GM18951 (cell line): ENCODE measurements around the gene TGFBR3L.

Source experiments
- POLR2A ChIP-seq: IDR thresholded peaks from 4 replicates; pipeline ENCODE4 v1.6.1; 2011; ENCODE audit warnings: mild to moderate bottlenecking; ENCODE audit not compliant: insufficient read length, insufficient read depth; ENCODE audit errors: extremely low read depth
- in situ Hi-C: fragments of 300-500 bp; cut with MboI; formaldehyde crosslinking; loops from one replicate; pipeline ENCODE4 v1.12.0; 2022; ENCODE audit warnings: low sequenced_read_pairs, mixed read lengths, inconsistent platforms; ENCODE audit not compliant: unreplicated experiment

Gene TGFBR3L

GRCh38 chr19:7872306-7873204, 42.1 kb upstream of the TGFBR3L start:
- in situ Hi-C loops, result no loop called here
- TF ChIP-seq POLR2A, result no peak

GRCh38 chr19:7873304-7874075, 41.1 kb upstream of the TGFBR3L start:
- in situ Hi-C loops, result no loop called here
- no peak for TF ChIP-seq POLR2A

GRCh38 chr19:7874076-7874896, 40.3 kb upstream of the TGFBR3L start, which contains the start of gene PRR36:
Gene PRR36 (minus strand): TSS chr19:7874390. CDS start chr19:7873689, 701 bp downstream.
- TF ChIP-seq POLR2A, result no peak
- in situ Hi-C loops, result no loop called here

- in situ Hi-C loops, result no loop called here
- TF ChIP-seq POLR2A, result no peak
Measured at GRCh38 chr19:7874897-7875273, 39.7 kb upstream of the TGFBR3L start.

- in situ Hi-C loops, result no loop called here
- no peak for TF ChIP-seq POLR2A
Measured at GRCh38 chr19:7877249-7877836, 37.3 kb upstream of the TGFBR3L start.

- in situ Hi-C loops, result no loop called here
- no peak for TF ChIP-seq POLR2A
Measured at GRCh38 chr19:7879111-7879807, 35.4 kb upstream of the TGFBR3L start.

- in situ Hi-C loops, result no loop called here
- no peak for TF ChIP-seq POLR2A
Measured at GRCh38 chr19:7879836-7880235, 34.8 kb upstream of the TGFBR3L start.

DNA sequence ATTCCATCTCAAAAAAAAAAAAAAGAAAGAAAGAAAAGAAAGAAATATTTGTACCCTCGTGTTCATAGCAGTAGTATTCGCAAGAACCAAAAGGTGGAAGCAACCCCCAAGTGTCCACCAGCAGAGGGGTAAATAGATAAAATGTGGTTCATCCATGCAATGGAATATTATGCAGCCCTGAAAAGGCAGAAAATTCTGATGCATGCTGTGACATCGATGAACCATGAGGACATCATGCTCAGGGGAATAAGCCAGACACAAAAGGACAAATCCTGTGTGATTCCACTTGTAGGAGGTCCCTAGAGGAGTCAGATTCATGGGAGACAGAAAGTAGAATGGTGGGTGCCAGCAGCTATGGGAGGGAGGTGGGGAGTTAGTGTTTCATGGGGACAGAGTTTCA, 32.7 kb upstream of the TGFBR3L start:
- in situ Hi-C loops, result no loop called here
- no peak for TF ChIP-seq POLR2A

- no peak for TF ChIP-seq POLR2A
- in situ Hi-C loops, result no loop called here
Measured at GRCh38 chr19:7883105-7883504, 31.5 kb upstream of the TGFBR3L start.

DNA sequence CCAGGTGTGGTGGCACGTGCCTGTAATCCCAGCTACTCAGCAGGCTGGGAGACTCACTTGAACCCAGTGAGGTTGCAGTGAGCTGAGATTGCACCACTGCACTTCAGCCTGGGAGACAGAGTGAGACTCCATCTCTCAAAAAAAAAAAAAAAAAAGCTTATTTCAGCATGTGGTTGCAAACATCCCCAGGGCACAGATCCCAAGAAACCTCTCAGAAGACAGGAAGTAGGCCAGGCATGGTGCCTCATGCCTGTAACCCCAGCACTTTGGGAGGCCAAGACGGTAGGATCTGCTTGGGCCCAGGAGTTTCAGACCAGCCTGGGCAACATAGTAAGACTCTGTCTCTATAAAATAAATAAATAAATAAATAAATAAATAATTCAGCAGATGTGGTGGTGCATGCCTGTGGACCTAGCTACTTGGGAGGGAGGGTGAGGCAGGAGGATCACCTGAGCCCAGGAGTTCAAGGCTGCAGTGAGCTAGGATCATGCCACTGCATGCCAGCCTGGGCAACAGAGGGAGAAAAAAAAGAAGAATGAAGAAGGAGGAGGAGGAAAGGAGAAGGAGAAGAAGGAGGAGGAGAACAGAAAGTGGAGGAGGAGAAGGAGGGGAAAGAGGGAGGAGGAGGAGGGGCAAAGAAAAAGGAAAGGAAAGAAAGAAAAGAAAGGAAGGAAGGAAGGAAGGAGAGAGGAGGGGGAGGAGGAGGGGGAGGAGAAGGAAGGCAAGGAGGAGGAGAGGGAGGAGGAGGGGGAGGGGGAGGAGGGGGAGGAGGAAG, 30.6 kb upstream of the TGFBR3L start:
- no peak for TF ChIP-seq POLR2A
- in situ Hi-C loops, result no loop called here

GRCh38 chr19:7885818-7886217, 28.8 kb upstream of the TGFBR3L start:
- TF ChIP-seq POLR2A, result no peak

DNA sequence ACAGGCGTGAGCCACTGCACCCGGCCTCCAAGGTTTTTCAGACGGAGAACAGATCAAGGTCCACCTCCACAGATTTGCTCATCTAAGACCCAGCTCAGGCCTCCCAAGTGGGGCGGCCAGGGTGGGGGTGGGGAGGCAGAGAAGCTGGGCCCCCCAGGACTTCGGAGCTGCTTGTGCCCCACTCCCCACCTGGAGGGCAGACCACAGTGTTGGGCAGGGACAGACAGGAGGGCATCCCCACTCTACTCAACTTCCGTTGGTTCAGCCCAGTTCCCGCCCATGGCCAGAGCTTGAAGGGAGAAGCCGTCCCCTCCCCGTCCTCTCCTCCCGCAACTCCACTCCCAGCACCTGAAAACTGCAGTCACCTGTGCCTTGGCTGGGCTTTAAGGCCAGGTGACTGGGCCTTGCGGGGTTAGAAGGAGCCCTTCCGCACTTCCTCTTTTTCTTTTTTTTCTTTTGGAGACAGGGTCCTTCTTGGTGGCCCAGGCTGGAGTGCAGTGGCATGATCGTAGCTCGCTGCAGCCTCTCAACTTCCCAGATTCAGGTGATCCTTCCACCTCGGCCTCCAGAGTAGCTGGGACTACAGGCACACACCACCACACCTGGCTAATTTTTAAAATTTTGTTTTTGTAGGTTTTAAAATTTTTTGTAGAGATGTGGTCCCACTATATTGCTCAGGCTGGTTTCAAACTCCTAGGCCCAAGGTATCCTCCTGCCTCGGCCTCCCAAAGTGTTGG, 27.1 kb upstream of the TGFBR3L start:
- no peak for TF ChIP-seq POLR2A
- in situ Hi-C loops, result no loop called here

More at GRCh38 chr19:7885818-7886217, 28.8 kb upstream of the TGFBR3L start:
- in situ Hi-C loops, result no loop called here
